WTC11 (cell line): ENCODE measurements around the gene RPS27. TPM values are rescaled to one million over a fixed set of nuclear protein-coding genes. Genes with fewer than 3 reads are reported as not detected.
A peak's percentile ranks its signal among the peaks of the same experiment; 100 is the strongest.

Experiments used
- ATAC-seq: fragments of 200-7000 bp; cut with Tn5 transposase; 2 replicates; pipeline ENCODE4 v1.10.0; 2021; ENCODE audit warnings: mild to moderate bottlenecking, moderate library complexity
- CTCF ChIA-PET: fragments of 300-600 bp; sonication (Branson Sonifier 250); formaldehyde crosslinking; loops from one replicate; lab custom pipeline; 2021; ENCODE audit warnings: antibody characterized with exemption; lab: Charles Lee
- POLR2A ChIA-PET: fragments of 350-600 bp; sonication (Branson Sonifier 250); formaldehyde crosslinking; loops from one replicate; lab custom pipeline; 2021; ENCODE audit warnings: antibody characterized with exemption; lab: Charles Lee
- DNase-seq: peaks from one replicate; pipeline ENCODE4 v3.0.0; 2021; ENCODE audit warnings: low spot score
- H3K27ac Mint-ChIP-seq: 2 replicates; pipeline ENCODE4 v1.8.0; 2021; ENCODE audit warnings: mixed read lengths
- H3K27me3 Mint-ChIP-seq: 2 replicates; pipeline ENCODE4 v1.8.0; 2021; ENCODE audit warnings: low read depth, mild to moderate bottlenecking, moderate library complexity, mixed read lengths
- H3K36me3 Mint-ChIP-seq: 2 replicates; pipeline ENCODE4 v1.8.0; 2021; ENCODE audit warnings: mixed read lengths
- H3K4me1 Mint-ChIP-seq: 2 replicates; pipeline ENCODE4 v1.8.0; 2022; ENCODE audit warnings: mixed read lengths
- H3K4me3 Mint-ChIP-seq: 2 replicates; pipeline ENCODE4 v1.8.0; 2021; ENCODE audit warnings: mild to moderate bottlenecking, moderate library complexity, mixed read lengths
- H3K9me3 Mint-ChIP-seq: 2 replicates; pipeline ENCODE4 v1.8.0; 2021; ENCODE audit warnings: mixed read lengths
- AFF4 ChIP-seq: sonication (generic); formaldehyde crosslinking; IDR thresholded peaks from 2 replicates; pipeline ENCODE4 v1.8.1; 2023; ENCODE audit warnings: mild to moderate bottlenecking, missing genetic modification reagents, borderline replicate concordance
- ARID4B ChIP-seq: sonication (generic); formaldehyde crosslinking; IDR thresholded peaks from 2 replicates; pipeline ENCODE4 v1.8.0; 2023; ENCODE audit warnings: missing genetic modification reagents, mild to moderate bottlenecking, borderline replicate concordance
- CDX4 ChIP-seq: fragments of 250-450 bp; sonication (Bioruptor Pico); IDR thresholded peaks from 2 replicates; pipeline ENCODE4 v1.9.0; 2021; ENCODE audit warnings: moderate library complexity, mild to moderate bottlenecking, inconsistent platforms, borderline replicate concordance
- FOXP4 ChIP-seq: sonication (generic); formaldehyde crosslinking; IDR thresholded peaks from 2 replicates; pipeline ENCODE4 v1.8.0; 2022; ENCODE audit warnings: mild to moderate bottlenecking, missing genetic modification reagents
- IRF1 ChIP-seq: sonication (generic); formaldehyde crosslinking; IDR thresholded peaks from 2 replicates; pipeline ENCODE4 v1.8.0; 2023; ENCODE audit warnings: missing genetic modification reagents
- JUN ChIP-seq: sonication (generic); formaldehyde crosslinking; IDR thresholded peaks from 2 replicates; pipeline ENCODE4 v1.8.0; 2023; ENCODE audit warnings: mild to moderate bottlenecking, missing genetic modification reagents
- KAT7 ChIP-seq: sonication (generic); formaldehyde crosslinking; IDR thresholded peaks from 2 replicates; pipeline ENCODE4 v1.8.1; 2023; ENCODE audit warnings: missing genetic modification reagents, mild to moderate bottlenecking, borderline replicate concordance
- MAX ChIP-seq: sonication (generic); formaldehyde crosslinking; IDR thresholded peaks from 2 replicates; pipeline ENCODE4 v1.8.0; 2022; ENCODE audit warnings: mild to moderate bottlenecking, missing genetic modification reagents
- NFATC4 ChIP-seq: fragments of 250-450 bp; sonication (Bioruptor Pico); IDR thresholded peaks from 2 replicates; pipeline ENCODE4 v1.9.0; 2021; ENCODE audit warnings: mild to moderate bottlenecking
- PRRX2 ChIP-seq: fragments of 250-450 bp; sonication (Bioruptor Pico); IDR thresholded peaks from 2 replicates; pipeline ENCODE4 v1.8.0; 2021; ENCODE audit warnings: mild to moderate bottlenecking
- TP53 ChIP-seq: sonication (generic); formaldehyde crosslinking; IDR thresholded peaks from 2 replicates; pipeline ENCODE4 v1.8.1; 2023; ENCODE audit warnings: mild to moderate bottlenecking, missing genetic modification reagents
- USF1 ChIP-seq: sonication (generic); formaldehyde crosslinking; IDR thresholded peaks from 2 replicates; pipeline ENCODE4 v1.8.0; 2022; ENCODE audit warnings: mild to moderate bottlenecking, missing genetic modification reagents
- USF2 ChIP-seq: sonication (generic); formaldehyde crosslinking; IDR thresholded peaks from 2 replicates; pipeline ENCODE4 v1.8.1; 2023; ENCODE audit warnings: mild to moderate bottlenecking, missing genetic modification reagents, moderate library complexity
- ZBTB43 ChIP-seq: sonication (generic); formaldehyde crosslinking; IDR thresholded peaks from 2 replicates; pipeline ENCODE4 v1.8.1; 2023; ENCODE audit warnings: mild to moderate bottlenecking, missing genetic modification reagents
- ZNF219 ChIP-seq: sonication (generic); formaldehyde crosslinking; IDR thresholded peaks from 2 replicates; pipeline ENCODE4 v1.8.0; 2023; ENCODE audit warnings: missing genetic modification reagents, mild to moderate bottlenecking, borderline replicate concordance
- ZNF396 ChIP-seq: fragments of 250-450 bp; sonication (Bioruptor Pico); IDR thresholded peaks from 2 replicates; pipeline ENCODE4 v1.8.0; 2021; ENCODE audit warnings: mild to moderate bottlenecking, moderate library complexity, borderline replicate concordance
- total RNA-seq: library from RNA; stranded (reverse); gene quantifications from 3 replicates; pipeline ENCODE4 v1.2.3, GENCODE V29; 2021

RPS27 gene
- total RNA-seq, 1 experiment from 2014 or later, result 2,141 TPM

GRCh38 chr1:153945795-153946621 lies 44.6 kb upstream of the RPS27 start:
- POLR2A ChIA-PET, result interaction anchor here (0.5 to 2.3 kb wide), 14 partner anchors 8 to 48 kb away, joined by 3 to 21 read pairs (median 4); partner anchors contain the start of genes CREB3L4, CRTC2, GATAD2B and RAB13

More at GRCh38 chr1:153945795-153946621, 44.6 kb upstream of the RPS27 start:
- TF ChIP-seq TP53, result peak; percentile 34; the same call in 1 of the 2 replicates
- TF ChIP-seq ARID4B, result peak; percentile 17
- TF ChIP-seq AFF4 (CRISPR knock-in tag), result 0 out of 2 replicates have a peak, but pooled peaks have one; percentile 57
- TF ChIP-seq KAT7 (CRISPR knock-in tag), result peak; percentile 34; the same call in 1 of the 2 replicates
- TF ChIP-seq NFATC4, result 0 out of 2 replicates have a peak, but pooled peaks have one; percentile 22
- 0 out of 2 replicates have a peak, but pooled peaks have one; percentile 22 for TF ChIP-seq ZBTB43 (CRISPR knock-in tag)
- 0 out of 2 replicates have a peak, but pooled peaks have one; percentile 66 for TF ChIP-seq IRF1 (CRISPR knock-in tag)
- peak; percentile 47; the same call in 1 of the 2 replicates for TF ChIP-seq MAX (CRISPR knock-in tag)
- TF ChIP-seq JUN (CRISPR knock-in tag), result 0 out of 2 replicates have a peak, but pooled peaks have one; percentile 31
- no peak for TF ChIP-seq ZNF396 (CRISPR knock-in tag)
- peak; percentile 64; the same call in 1 of the 2 replicates for TF ChIP-seq USF1 (CRISPR knock-in tag)
- TF ChIP-seq USF2 (CRISPR knock-in tag), result peak; percentile 67
- 0 out of 2 replicates have a peak, but pooled peaks have one; percentile 25 for TF ChIP-seq FOXP4 (CRISPR knock-in tag)
- TF ChIP-seq ZNF219, result 0 out of 2 replicates have a peak, but pooled peaks have one; percentile 61
- no peak for TF ChIP-seq PRRX2
- TF ChIP-seq CDX4, result no peak
- TF ChIP-seq, all 79 proteins: peak for 13
- Mint-ChIP-seq H3K36me3 (peaks cover 25% of the 10 kb centered on the region), H3K4me3 (peak overlapping the region; percentile 81), H3K9me3 (no peaks in the 10 kb centered on the region), H3K27me3 (no peaks in the 10 kb centered on the region), H3K4me1 (peaks cover 13% of the 10 kb centered on the region), H3K27ac (no peak overlapping the region)
- CTCF ChIA-PET, result interaction anchor here (0.7 to 2.8 kb wide), 31 partner anchors 9 to 469 kb away, joined by 3 to 27 read pairs (median 4); partner anchors contain the start of genes CHTOP, CREB3L4, CRTC2 and GATAD2B
- peak; percentile 31 for ATAC-seq
- peak; percentile 54 for DNase-seq
